Activated CD8-positive, alpha-beta memory T cell treated with anti-CD3 and anti-CD28 coated beads for 36 hours (primary cell): ENCODE data around the gene YPEL2. TPM values are rescaled to one million over a fixed set of nuclear protein-coding genes. Genes with fewer than 3 reads are reported as not detected.

ENCODE experiments used
- CTCF ChIA-PET: fragments of 350-600 bp; sonication (Branson Sonifier 250); formaldehyde crosslinking; loops from one replicate; lab custom pipeline; 2021; ENCODE audit warnings: antibody characterized with exemption; lab: Charles Lee
- POLR2A ChIA-PET: fragments of 350-600 bp; sonication (Branson Sonifier 250); formaldehyde crosslinking; loops from one replicate; lab custom pipeline; 2021; ENCODE audit warnings: antibody characterized with exemption; lab: Charles Lee
- total RNA-seq, 2 experiments: library from RNA; stranded (reverse); gene quantifications; one replicate each; pipeline ENCODE4 v1.2.3, GENCODE V29; 2021

YPEL2 gene
- total RNA-seq, 2 experiments from 2014 or later = 4.1 to 5.6 TPM

DNA sequence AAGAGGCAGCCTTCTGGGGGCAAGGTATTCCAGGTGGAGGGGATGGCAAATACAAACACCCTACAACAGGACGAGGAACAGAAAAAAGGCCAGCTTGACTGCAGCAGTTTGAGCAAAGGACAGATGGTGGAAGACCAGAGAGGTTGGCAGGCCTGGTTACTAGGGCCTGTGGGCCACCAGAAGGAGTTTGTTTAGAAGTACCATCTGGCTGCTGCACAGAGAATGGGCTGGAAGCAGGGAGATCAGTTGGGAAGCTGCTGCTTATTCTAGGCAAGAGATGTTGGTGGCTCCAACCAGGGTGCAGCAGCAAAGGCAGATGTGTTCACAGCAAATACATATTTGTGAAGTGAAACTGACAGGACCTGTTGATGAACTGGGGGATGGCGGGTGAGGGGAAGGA is 2.9 kb upstream of the YPEL2 start:
- POLR2A ChIA-PET = no interaction called here

DNA sequence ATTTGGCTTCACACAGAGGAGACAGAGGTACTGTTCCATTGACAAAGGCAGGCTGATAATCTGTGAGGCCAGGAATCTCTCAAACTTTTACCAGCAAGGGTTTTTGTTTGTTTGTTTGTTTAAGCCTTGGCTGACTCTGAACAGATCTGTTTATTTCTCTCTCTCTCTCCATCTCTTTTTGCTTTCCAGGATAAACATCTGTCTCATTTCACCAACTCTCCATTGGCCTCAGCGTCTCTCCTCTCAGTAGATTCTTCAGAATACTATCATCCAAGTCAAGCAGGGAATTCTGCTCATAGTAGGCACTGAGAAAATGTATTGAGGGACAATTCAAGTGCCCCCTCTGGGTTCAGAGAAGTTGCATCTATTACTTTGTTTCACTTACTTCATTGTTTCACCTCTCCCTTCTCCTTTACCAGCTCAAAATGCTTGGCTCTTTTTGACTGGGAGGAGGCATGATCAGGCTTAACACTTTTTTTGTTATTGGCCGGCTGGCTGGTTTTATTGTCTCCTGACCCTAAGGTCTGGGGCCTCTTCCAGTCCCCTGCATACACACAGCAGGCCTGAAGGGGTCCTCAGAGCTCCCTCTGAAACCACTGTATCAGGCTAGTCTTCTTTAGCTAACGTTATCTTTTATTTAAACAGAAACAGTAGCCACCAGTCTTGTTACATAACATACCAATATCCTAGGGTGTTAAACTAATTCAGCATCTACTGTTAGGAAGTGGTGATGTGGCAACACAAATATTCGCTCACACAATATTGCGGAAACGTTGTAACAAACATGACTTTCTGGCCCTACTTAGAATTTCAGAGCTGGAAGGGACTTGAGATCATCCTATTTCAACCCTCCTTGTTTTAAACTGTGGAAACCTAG is 2.0 kb upstream of the YPEL2 start:
- ChIA-PET CTCF (interaction anchor here (0.7 to 2.4 kb wide), 20 partner anchors 8 to 236 kb away, joined by 3 to 40 read pairs (median 4); partner anchors contain the start of gene DHX40), POLR2A (interaction anchor here (0.6 to 0.8 kb wide), 3 partner anchors 14 to 522 kb away, joined by 3 to 9 read pairs (median 4); no protein-coding TSS in a partner anchor)

More for the DNA sequence above, 2.9 kb upstream of the YPEL2 start:
- CTCF ChIA-PET = interaction anchor here (0.7 to 2.4 kb wide), 7 partner anchors 13 to 99 kb away, joined by 3 to 10 read pairs (median 5); no protein-coding TSS in a partner anchor

DNA sequence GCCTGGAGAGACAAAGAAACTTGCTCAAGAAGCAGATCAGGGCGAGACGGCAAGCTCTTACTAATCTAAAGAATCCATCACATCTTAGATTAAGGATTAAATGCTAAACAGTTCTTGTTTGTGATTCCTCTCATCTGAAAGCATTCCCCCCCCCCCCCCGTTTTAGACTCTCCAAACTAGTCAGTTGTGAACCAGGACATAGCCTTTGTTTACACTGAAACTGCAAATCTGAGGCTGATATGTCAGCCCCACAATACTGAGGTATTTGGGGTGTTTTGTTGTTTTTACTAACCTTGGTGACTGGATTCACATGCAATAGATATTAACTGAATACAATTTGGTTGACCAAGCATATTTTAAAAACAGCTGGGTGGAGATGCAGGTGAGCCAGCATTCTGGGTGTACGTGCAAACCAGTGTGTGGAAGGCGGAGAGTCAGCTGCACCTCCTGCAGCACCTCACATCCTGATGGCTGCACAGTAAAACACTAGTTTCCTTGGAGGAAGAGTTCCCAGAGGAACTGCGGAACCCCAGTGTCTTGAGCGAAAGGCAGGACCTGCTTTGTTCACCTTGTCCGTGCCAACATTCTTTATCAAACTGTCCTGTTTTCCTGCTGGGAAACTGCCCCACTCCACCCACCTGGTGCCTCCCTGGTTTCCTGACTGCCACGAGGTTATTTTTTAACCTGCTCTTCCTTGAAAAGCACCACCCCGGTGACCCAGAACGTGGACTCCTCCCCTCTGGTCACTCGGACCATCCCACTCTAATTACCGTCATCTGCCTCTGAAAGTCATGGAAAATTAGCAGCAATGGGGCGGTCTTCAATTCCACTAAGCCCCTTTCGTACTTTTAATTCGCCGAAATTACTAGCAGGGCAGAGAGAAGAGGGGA is 1.2 kb upstream of the YPEL2 start:
- ChIA-PET POLR2A (interaction anchor here (0.6 to 0.7 kb wide), 2 partner anchors 38 to 521 kb away, joined by 4 to 9 read pairs; no protein-coding TSS in a partner anchor), CTCF (interaction anchor here (0.7 to 2.4 kb wide), 18 partner anchors 8 to 235 kb away, joined by 3 to 40 read pairs (median 4); partner anchors contain the start of gene DHX40)

DNA sequence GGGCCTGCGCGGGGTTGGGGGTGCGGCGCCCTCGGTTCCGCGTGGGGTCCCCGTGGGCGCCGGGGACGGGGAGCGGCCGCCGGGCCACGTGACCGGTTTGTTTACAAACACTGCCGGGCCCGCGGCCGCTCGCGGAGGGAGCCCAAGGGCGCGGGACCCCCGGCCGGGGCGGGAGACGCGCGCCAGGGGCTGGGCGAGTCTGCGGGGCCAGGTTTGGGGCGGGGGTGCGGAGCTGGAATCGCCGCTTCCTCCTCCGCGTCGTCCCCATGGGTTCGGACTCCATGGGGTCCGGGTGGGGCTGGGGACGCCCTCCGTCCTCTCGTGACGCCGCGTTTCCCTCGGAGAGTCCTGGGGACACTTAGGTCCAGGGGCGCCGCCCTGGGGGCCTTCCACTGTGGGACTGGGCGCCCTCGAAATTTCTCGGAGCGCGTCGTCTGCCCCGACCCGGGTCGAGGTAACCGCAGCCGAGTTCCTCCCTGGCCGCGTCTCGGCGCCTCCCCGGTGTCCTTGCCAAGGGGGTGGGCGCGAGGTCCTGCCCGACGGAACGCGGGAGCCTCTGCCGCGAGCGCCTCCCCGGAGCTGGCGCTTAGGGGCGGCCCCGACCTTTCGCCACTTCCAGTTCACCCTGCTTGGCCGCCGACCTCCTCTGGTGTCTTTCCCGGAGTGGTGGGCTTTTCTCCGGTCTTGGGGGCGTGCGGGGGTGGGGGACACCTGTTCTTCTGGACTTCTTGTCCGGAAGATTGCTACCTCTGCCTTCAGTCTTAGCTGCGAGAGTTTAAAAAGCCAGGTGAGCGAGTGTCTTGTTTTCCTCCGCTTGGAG is 684 bp downstream of the YPEL2 start:
- POLR2A ChIA-PET = interaction anchor here (0.6 to 0.9 kb wide), 5 partner anchors 9 to 111 kb away, joined by 3 to 4 read pairs (median 3); no protein-coding TSS in a partner anchor

DNA sequence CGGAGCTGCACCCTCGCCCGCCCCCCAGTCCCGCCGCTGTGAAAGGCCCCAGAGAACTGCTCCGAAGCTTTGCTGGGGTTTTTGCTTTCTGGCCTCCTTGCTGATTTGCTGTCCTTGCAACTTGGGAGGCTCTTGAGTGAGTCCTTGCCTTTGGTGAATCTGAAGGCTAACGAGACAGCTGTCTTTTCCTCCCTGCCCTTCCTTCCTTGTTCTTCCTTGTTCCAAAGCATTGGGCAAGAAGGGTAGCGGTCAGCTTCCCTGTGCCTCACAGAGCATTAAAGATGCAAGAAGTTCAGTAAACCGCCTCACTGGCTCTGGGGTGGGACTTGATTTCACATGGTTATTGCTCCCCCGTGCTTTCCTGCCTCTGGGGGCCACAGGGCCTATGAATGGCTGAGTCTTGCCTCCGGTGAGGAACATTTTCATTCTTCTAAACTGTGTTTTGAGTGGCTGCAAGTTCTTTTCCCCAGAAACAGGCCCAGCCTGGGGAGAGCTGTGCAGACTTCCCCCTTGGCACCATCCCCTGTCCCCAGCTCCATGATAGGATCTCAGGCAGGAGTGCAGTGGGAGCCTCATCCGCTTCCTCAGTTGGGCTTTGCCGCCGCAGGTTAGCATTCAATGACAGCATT is 1.4 kb downstream of the YPEL2 start:
- CTCF ChIA-PET = interaction anchor here (0.6 to 2.2 kb wide), 10 partner anchors 19 to 1054 kb away, joined by 3 to 5 read pairs (median 4); no protein-coding TSS in a partner anchor
- POLR2A ChIA-PET = interaction anchor here (0.6 to 0.9 kb wide), 4 partner anchors 8 to 112 kb away, joined by 3 to 4 read pairs (median 3); no protein-coding TSS in a partner anchor

More for the DNA sequence above, 684 bp downstream of the YPEL2 start:
- CTCF ChIA-PET = interaction anchor here (0.6 to 2.2 kb wide), 10 partner anchors 19 to 206 kb away, joined by 3 to 5 read pairs (median 4); no protein-coding TSS in a partner anchor

DNA sequence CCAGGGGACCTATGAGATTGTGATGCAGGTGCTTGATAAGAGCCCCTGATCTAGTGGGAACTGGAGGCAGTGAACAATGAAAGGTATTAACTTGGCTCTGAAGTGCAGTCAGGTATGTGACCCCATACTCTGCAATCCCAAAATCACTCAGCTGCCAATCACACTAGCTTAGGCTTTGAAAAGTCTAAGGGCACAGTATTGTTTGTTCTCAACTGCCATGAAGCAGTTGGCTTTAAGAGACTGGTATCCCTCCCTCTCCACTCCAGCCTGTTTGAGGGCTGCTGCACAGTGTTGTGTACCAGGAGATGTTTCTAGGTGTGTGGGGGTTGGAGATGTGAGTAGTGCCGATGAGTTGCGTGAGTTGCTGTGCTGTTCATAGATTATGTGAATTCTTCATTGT is 2.4 kb downstream of the YPEL2 start:
- POLR2A ChIA-PET = no interaction called here

DNA sequence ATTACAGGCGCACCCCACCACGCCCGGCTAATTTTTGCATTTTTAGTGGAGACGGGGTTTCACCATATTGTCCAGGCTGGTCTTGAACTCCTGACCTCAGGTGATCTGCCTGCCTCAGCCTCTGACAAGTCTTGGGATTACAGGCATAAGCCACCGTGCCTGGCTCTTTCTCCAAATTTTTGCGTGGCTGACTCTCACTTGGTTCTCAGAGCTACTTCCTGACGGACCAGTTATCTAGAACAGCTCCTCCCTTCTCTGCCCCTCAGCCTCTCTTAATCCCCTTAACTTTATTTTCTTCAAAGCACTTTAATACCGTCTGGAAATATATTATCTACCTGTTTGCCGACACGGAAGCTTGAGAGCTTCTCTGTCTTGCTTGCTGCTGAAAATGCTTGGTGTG is 4.2 kb downstream of the YPEL2 start:
- POLR2A ChIA-PET = no interaction called here

More for the DNA sequence above, 2.4 kb downstream of the YPEL2 start:
- CTCF ChIA-PET = interaction anchor here (0.6 to 2.2 kb wide), 3 partner anchors 103 to 353 kb away, joined by 4 to 5 read pairs (median 4); no protein-coding TSS in a partner anchor

DNA sequence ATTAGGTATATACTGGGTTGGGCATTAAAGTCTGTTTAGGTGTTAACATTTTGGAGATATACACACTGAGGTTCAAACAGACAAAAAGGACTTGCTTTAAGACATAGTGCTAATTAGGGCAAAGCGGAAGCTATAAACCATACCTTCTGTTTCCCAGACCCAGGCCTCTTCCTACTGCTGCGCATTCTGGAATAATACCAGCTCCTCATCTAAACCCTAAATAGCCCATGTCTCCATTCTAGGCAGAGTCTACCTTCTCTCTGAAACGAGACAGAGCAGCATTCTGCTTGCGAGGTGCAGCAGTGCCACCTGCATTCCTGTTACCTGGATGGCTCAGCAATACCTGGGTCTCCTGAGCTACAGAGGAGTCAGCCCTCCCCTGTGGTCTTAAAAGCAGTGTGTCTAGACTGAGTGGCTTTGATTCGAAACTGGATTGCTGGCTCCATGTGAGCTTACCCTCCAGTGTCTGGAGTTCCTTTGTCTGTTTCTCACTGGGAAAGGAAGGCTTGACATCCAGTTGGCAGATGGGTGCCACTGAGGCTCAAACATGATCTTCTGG is 6.4 kb downstream of the YPEL2 start:
- POLR2A ChIA-PET = interaction anchor here (0.6 kb wide), 1 partner anchor 1477 kb away, joined by 11 read pairs; no protein-coding TSS in a partner anchor
- CTCF ChIA-PET = interaction anchor here (1.2 to 1.4 kb wide), 3 partner anchors 8 to 102 kb away, joined by 3 to 4 read pairs (median 3); no protein-coding TSS in a partner anchor

More for the DNA sequence above, 4.2 kb downstream of the YPEL2 start:
- CTCF ChIA-PET = interaction anchor here (1.1 to 1.4 kb wide), 2 partner anchors 68 to 92 kb away, joined by 3 to 4 read pairs; no protein-coding TSS in a partner anchor

DNA sequence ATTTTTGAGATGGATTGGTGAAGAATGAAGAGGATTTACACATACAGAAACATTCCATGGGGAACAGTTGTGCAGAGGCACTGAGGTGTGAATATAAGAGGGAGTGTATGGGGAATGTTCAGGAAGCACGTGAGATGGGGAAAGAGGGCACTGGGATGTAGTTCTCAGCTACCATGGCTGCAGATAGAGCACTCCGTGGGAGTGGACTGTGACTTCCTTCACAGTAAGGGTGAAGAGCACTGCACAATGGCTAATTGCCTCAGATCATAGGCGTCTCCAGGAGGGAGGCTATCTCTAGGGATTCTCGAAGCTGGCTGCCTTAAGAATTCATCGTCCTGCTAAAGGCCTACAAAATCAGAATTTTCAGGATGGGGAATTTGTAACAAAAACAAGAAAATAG is 7.0 kb downstream of the YPEL2 start:
- POLR2A ChIA-PET = no interaction called here
- CTCF ChIA-PET = interaction anchor here (1.2 to 1.4 kb wide), 3 partner anchors 9 to 102 kb away, joined by 3 to 4 read pairs (median 3); no protein-coding TSS in a partner anchor

DNA sequence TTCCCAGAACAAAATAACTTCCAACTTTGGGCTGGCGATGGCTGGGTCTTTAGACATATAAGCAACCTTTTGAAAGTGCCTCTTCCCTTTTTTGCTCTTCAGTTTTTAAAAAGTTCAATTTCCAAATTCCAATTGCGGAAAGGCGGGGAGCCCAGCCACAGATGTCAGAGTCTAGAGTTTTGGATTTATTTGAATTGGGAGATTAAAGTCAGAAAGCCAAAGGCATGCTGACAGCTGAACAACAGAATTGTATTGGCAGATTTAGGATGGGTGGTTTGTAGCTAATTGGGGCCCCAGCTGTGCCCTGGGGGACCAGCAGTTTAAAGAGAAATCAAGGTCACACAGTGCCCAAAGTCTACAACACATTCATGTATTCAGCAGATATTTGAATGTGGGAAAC is 10.5 kb downstream of the YPEL2 start:
- ChIA-PET CTCF (interaction anchor here (2.8 kb wide), 1 partner anchor 12 kb away, joined by 8 read pairs; no protein-coding TSS in a partner anchor), POLR2A (no interaction called here)

DNA sequence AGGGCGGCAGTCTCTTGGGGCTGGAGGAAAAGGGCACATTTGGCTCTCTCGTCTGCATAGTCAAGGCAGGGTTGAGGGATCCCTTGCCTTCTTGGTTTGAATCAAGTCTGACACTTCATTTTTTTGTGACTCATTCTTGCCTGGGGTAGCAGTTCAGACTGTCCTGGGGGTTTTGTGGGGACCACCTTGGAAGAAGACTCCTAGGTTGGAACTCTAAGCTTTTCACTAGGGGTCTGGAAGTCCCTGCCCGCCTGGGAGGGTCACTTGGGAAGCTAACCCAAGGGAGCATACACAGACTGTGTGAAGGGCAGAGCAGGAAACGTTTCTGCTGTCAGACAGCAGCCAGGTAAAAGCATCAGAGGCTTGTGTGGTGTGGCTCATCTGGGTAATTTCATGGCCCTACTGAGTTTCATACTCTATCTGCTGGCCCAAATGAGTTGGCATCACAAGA is 11.3 kb downstream of the YPEL2 start:
- CTCF ChIA-PET = interaction anchor here (1.5 to 2.8 kb wide), 2 partner anchors 13 to 20 kb away, joined by 3 to 8 read pairs; no protein-coding TSS in a partner anchor

DNA sequence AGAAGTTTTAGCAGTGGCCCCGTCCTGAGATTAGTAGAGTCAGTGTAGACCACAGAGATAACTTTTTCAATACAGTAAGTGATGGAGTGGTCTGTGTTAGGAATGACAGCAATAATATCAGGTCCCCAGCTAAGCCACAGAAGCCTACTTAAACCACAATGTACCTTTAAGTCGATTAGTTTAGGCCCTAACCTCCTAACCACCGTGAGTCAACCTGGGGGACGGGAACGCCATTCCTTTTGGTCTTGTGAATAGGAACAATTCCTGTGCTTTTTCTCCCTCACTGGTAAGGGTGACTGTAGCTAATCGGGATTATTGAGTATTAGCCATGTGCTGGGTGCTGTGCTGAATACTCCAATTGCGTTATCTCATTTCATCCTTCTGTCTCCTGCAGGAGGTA is 14.0 kb downstream of the YPEL2 start:
- POLR2A ChIA-PET = no interaction called here
- CTCF ChIA-PET = interaction anchor here (0.5 to 1.5 kb wide), 2 partner anchors 10 to 75 kb away, joined by 3 to 4 read pairs; no protein-coding TSS in a partner anchor

More for the DNA sequence above, 11.3 kb downstream of the YPEL2 start:
- POLR2A ChIA-PET = interaction anchor here (0.6 to 1.2 kb wide), 4 partner anchors 13 to 114 kb away, joined by 3 to 20 read pairs (median 5); no protein-coding TSS in a partner anchor

DNA sequence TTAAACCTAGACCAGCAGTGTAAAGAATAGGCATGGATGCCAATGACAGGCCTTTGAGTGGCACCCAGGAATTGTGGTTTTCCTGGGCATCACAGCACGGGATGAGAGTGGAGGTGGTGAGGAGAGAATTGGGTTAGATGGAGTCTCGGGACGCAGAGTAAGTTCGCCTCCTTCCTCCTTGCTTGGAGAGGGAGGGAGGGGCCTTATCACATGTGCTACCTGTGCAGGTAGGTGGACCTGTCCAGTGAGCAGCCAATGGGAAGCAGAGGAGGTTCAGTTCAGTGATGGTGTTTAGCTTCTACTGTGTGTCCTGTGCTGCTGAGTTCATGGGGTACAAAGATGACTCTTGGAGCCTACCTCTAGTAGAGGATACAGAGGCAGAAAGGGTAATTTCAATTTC is 14.9 kb downstream of the YPEL2 start:
- CTCF ChIA-PET = interaction anchor here (1.5 kb wide), 1 partner anchor 9 kb away, joined by 4 read pairs; no protein-coding TSS in a partner anchor
- POLR2A ChIA-PET = no interaction called here

DNA sequence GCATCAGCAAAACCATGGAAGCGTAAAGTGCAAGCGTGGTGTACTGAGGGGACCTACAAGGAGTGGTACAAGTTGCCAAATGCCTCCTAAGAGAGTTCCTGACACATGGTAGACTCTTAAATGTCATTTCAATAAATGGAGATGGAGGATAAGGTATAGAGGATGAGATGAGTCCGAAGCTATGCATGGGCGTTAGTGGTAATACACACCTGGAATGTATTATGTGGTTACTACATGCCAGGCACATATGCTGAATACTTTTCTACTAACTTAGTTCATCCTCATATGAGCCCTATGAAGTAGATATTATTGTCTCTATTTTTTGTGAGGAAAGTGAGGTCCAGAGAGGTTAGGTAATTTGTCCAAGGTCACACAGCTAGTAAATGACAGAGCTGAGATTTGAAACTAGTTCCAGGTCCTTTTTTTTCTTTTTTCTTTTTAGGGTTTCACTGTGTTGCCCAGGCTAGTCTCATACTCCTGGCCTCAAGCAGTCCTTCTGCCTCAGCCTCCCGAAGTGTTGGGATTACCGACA is 15.5 kb downstream of the YPEL2 start:
- POLR2A ChIA-PET = no interaction called here

DNA sequence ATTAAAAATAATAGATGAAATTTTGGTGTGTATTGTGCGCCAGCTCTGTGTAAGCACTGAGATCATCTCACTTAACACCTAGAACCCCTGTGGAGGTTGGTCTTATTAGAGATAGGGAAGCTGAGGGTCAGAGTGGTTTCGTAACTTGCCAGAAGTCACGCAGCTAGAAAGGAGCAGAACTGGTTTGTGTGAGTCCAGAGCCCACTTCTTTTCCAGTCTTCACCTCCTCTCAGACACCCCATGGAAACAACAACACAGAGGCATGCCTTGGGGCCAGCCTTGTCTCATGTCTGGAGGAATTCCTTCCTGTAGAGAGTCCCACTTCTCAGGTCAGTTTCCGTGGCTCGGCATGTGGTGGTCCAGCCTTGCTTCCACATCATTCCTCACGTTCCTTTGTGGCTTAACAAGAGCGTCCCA is 16.5 kb downstream of the YPEL2 start:
- CTCF ChIA-PET = interaction anchor here (1.0 kb wide), 1 partner anchor 18 kb away, joined by 3 read pairs; no protein-coding TSS in a partner anchor
- POLR2A ChIA-PET = no interaction called here

More for the DNA sequence above, 15.5 kb downstream of the YPEL2 start:
- CTCF ChIA-PET = interaction anchor here (1.0 kb wide), 1 partner anchor 9 kb away, joined by 4 read pairs; no protein-coding TSS in a partner anchor

DNA sequence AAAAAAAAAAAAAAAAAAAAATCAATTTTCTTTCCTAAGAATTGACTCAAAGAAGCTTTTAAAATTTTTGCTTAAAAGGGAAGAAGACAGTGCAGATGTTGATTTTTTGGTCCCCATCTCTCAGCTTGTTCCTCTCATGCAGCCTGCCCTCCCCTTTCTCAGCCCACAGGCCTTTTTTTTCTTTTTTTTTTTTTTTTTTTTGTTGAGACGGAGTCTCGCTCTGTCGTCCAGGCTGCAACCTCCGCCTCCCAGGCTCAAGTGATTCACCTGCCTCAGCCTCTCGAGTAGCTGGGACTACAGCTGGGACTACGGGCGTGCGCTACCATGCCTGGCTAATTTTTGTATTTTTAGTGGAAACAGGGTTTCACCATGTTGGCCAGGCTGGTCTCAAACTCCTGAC is 17.7 kb downstream of the YPEL2 start:
- CTCF ChIA-PET = interaction anchor here (0.7 to 1.0 kb wide), 2 partner anchors 11 to 20 kb away, joined by 3 read pairs; no protein-coding TSS in a partner anchor
- POLR2A ChIA-PET = interaction anchor here (0.6 kb wide), 2 partner anchors 65 to 79 kb away, joined by 3 read pairs; no protein-coding TSS in a partner anchor
